HG02884 (cell line): ENCODE measurements around the gene SLC43A1.
"Not testable (repeated sequence)": the region's sequence is repeated elsewhere in the genome, so short reads cannot be mapped to it uniquely, and the experiment has no call there.

Source experiments
- ATAC-seq: cut with Tn5 transposase; IDR thresholded peaks from one replicate; pipeline ENCODE4 v1.9.1; 2021; ENCODE audit warnings: mild to moderate bottlenecking, moderate library complexity; ENCODE audit not compliant: unreplicated experiment

The SLC43A1 gene

GRCh38 chr11:57515332-57516060 is at the start of gene SLC43A1:
TSS of gene SLC43A1 (minus strand) at chr11:57515702. CDS start at chr11:57514111, 1,591 bp downstream.
- ATAC-seq, result peak; percentile 31

- ATAC-seq, result no peak
Observed at GRCh38 chr11:57562596-57562995, 47.1 kb upstream of the SLC43A1 start.

GRCh38 chr11:57560146-57560545 is 44.6 kb upstream of the SLC43A1 start:
- no peak for ATAC-seq

DNA sequence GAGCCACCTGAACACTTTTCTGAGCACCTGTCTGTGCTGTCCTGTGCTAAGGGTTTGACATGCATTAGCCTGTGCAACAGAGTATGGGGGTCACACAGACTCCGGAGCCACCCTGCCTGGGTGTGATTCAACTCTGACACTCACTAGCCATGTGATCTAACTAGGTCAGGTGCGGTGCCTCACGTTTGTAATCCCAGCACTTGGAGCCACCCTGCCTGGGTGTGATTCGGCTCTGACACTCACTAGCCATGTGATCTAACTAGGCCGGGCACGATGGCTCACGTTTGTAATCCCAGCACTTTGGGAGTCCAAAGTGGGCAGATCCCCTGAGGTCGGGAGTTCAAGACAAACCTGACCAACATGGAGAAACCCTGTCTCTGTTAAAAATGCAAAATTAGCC is 40.5 kb upstream of the SLC43A1 start:
- no peak for ATAC-seq

GRCh38 chr11:57555393-57555792 is 39.9 kb upstream of the SLC43A1 start:
- no peak for ATAC-seq

GRCh38 chr11:57552479-57552878 is 37.0 kb upstream of the SLC43A1 start:
- ATAC-seq, result no peak

DNA sequence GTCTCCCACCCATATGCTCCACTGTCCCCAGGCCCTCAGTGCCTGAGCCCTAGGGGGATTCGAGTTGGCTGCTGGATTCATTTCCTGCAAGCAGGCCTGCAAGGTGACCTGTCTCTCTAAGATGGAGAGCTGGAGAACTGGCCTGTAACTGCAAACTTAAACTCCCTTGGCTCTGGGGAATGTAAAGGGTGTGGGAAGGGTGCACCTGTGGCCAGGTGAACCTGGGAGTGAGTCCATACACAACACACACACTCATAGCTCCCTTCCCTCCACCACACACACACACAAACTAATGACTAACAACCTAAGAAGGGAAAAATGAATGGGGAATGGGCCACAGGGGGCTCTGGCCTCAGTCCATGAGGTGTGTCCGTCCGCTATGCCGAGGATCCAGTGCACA is 36.4 kb upstream of the SLC43A1 start:
- no peak for ATAC-seq

GRCh38 chr11:57549983-57550382 is 34.5 kb upstream of the SLC43A1 start:
- ATAC-seq, result no peak

GRCh38 chr11:57547854-57548377 is 32.4 kb upstream of the SLC43A1 start:
- peak; percentile 80 for ATAC-seq

DNA sequence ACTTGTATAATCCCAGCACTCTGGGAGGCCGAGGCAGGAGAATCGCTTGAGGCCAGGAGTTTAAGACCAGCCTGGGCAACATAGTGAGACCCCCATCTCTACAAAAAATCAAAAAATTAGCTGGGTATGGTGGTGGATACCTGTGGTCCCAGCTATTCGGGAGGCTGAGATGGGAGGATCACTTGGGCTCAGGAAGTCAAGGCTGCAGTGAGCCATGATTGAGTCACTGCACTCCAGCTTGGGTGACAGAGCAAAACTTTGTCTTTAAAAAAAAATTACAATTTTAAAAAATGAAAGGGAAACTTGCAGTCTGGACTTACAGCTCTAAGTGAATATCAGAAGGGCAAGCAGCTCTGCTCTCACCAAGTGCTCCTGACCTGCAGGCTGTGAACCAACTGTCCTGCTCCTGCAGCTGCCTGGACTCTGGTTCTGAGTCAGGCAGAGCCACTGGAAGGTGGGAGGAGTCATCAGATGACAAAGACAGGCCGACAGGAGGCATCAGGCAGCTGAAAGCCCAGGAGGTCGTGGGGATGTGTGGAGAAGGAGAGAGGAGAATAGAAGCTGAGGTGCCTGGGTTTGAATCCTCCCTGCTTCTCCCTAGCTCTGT is 31.5 kb upstream of the SLC43A1 start:
- peak; percentile 73 for ATAC-seq

- ATAC-seq, result no peak
Observed at GRCh38 chr11:57546451-57546850, 30.9 kb upstream of the SLC43A1 start.

DNA sequence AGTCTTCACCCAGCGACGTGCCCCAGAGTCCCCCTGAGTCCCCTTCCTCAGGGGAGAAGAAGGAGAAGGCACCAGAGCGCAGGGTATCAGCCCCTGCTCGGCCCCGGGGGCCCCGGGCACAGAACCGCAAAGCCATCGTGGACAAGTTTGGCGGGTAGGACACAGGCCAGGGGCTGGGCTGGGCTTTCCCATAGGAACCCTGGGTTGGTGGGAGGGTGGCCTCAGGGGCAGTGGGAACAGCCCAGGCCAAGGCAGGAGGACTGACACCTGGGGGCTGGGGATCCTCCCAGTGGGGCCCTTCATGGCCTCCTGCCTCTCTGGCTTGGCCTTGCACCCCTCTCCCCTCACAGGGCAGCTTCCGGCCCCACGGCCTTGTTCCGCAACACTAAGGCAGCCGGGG is 30.4 kb upstream of the SLC43A1 start:
- no peak for ATAC-seq

- ATAC-seq, result no peak
Observed at GRCh38 chr11:57544566-57544965, 29.1 kb upstream of the SLC43A1 start.

DNA sequence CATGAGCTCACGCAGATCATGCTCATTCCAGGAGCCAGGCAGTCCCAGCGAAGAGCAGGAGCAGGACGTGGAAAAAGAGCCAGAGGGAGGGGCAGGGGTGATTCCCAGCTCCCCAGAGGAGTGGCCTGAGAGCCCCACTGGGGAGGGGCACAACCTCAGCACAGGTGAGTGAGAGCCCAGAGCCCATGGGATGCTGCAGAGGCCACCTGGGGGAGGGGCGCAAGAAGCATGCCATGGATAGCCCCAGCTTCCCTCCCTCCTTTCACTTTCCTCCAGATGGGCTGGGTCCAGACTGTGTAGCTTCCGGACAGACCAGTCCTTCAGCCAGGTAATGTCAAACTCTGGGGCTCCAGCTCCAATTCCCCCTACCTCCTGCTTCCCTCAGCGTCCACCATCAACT is 28.1 kb upstream of the SLC43A1 start:
- ATAC-seq, result no peak

- ATAC-seq, result no peak
Observed at GRCh38 chr11:57542582-57542981, 27.1 kb upstream of the SLC43A1 start.

GRCh38 chr11:57541169-57541568 is 25.7 kb upstream of the SLC43A1 start:
- no peak for ATAC-seq

GRCh38 chr11:57539342-57539741 is 23.8 kb upstream of the SLC43A1 start:
- no peak for ATAC-seq

- ATAC-seq, result no peak
Observed at GRCh38 chr11:57536947-57537619, 21.6 kb upstream of the SLC43A1 start, which contains the start of gene SMTNL1. TSS of gene SMTNL1 (plus strand) at chr11:57537595. CDS start at chr11:57542643, 5,048 bp downstream.

DNA sequence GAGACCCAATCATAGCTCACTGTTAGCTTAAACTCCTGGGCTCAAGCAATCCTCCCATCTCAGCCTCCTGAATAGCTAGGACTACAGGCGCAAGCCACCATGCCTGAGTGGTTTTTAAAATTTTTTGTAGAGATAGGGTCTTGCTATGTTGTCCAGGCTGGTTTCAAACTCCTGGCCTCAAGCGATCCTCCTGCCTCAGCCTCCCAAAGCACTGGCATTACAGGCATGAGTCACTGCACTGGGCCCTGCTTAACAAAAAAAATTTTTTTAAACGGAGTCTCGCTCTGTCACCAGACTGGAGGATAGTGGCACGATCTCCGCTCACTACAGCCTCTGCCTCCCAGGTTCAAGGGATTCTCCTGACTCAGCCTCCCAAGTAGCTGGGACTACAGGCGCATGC is 18.9 kb upstream of the SLC43A1 start:
- ATAC-seq, result not testable (repeated sequence)

DNA sequence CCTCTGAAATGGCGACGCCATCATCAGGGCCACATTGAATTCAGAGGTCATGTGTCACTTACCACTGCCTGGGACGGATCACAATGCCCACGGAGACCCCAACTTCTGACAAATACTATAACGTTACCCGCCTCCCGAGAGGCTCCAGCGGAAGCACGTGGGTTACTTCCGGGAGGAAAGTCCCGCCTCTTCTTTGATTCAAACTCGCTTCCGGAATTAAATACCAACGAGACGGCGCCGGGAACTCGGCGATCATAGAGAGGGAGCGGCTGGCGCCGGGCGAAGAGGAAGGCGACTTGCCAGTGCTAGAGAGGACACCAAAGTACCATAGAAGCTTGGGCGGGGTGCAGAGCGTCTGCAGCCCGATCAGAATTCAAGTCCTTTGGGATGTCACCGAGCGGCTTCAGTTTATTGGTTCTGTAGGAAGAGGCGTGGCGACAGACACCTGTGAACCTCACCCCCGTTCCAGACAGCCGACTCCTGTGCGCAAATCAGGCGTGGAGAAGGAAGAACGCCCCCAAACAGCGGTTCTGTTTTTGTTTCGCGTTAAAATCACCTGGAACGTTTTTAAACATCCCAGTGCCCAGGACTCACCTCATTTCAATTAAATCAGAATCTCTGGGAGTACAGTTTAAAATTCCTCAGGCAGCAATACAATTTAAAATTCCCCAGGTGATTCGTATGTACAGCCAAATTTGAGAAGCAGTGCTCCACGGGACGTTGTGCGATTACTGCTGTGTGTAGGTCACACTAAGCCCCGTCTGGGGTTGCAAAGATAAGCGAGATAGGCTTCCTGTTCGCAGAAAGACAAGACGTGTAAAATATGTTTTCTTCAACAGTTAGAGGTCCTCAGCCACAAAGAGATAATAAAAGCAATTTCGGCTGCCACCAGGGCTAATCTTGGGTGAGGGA is 15.3 kb upstream of the SLC43A1 start, which contains the start of gene TIMM10:
TSS of gene TIMM10 (minus strand) at position 159 of the 912 bp plus-strand sequence. CDS start 565 bp downstream, outside the sequence.
- ATAC-seq, result peak; percentile 97
